ENCODE data around the gene GLRX5.

Gene GLRX5

GRCh38 chr14:95534299-95535225, at the start of gene GLRX5:
Gene GLRX5, plus strand, starts transcription at chr14:95535050. Its CDS starts 40 bp downstream, at chr14:95535090.
- peaks cover 38% of the 10 kb centered on the region for H3K4me1 ChIP-seq (ENCODE audit: insufficient read depth, poor library complexity, severe bottlenecking)
- peak; percentile 99 for DNase-seq (ENCODE audit: low spot score)
- TF ChIP-seq, protein P1, sequence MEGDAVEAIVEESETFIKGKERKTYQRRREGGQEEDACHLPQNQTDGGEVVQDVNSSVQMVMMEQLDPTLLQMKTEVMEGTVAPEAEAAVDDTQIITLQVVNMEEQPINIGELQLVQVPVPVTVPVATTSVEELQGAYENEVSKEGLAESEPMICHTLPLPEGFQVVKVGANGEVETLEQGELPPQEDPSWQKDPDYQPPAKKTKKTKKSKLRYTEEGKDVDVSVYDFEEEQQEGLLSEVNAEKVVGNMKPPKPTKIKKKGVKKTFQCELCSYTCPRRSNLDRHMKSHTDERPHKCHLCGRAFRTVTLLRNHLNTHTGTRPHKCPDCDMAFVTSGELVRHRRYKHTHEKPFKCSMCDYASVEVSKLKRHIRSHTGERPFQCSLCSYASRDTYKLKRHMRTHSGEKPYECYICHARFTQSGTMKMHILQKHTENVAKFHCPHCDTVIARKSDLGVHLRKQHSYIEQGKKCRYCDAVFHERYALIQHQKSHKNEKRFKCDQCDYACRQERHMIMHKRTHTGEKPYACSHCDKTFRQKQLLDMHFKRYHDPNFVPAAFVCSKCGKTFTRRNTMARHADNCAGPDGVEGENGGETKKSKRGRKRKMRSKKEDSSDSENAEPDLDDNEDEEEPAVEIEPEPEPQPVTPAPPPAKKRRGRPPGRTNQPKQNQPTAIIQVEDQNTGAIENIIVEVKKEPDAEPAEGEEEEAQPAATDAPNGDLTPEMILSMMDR (IDR thresholded peaks at IDR 0.05; ENCODE audit: poor library complexity, severe bottlenecking) = no peak
- peaks cover 37% of the 10 kb centered on the region for H3K36me3 ChIP-seq (ENCODE audit: low read depth)
- no peaks in the 10 kb centered on the region for H3K27me3 ChIP-seq (ENCODE audit: insufficient read depth, poor library complexity, severe bottlenecking)
- peak within 1 kb of the TSS; percentile 70 for H3K27ac ChIP-seq (ENCODE audit: poor library complexity, severe bottlenecking)
- H3K9me3 ChIP-seq (ENCODE audit: severe bottlenecking) = no peaks in the 10 kb centered on the region
- H3K4me3 ChIP-seq (ENCODE audit: severe bottlenecking) = peak within 1 kb of the TSS; percentile 98
- ATAC-seq (ENCODE audit: low read depth) = peak; percentile 92

DNA sequence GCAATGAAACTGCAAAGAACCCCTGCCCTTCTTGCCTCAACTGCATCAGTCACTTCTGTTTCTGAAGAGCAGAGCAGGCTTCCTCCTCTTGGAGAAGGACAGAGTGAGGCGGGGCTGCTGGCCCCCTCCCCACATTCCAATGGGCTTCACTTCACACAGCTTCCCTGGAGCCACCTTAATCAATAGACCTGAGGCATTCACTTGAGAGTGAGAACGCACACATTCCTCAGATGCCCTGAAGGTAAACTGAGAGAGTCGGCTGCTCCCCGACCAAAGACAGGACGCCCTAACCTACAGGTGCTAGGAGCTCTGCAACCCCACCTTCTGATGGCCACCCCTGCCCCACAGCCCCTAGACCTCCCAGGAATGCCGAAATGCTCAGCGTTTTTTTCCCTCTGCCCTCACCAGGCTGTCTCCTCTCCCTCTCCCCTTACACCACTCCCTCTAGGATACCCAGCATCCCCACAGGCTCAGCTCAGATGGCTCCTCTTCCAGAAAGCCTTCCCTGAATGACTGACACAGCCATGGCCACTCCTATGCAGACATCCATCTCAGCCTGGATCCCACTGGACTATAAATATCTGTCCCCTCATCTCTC, 49.5 kb upstream of the GLRX5 start:
- DNase-seq (ENCODE audit: low spot score) (no peak), ATAC-seq (ENCODE audit: low read depth) (no peak)
- TF ChIP-seq, protein P1 (IDR thresholded peaks at IDR 0.05; ENCODE audit: poor library complexity, severe bottlenecking) = no peak
- Histone ChIP-seq H3K27ac (ENCODE audit: poor library complexity, severe bottlenecking) (no peak overlapping the region), H3K36me3 (ENCODE audit: low read depth) (no peaks in the 10 kb centered on the region), H3K4me1 (ENCODE audit: insufficient read depth, poor library complexity, severe bottlenecking) (peaks cover 19% of the 10 kb centered on the region), H3K27me3 (ENCODE audit: insufficient read depth, poor library complexity, severe bottlenecking) (no peaks in the 10 kb centered on the region), H3K9me3 (ENCODE audit: severe bottlenecking) (no peaks in the 10 kb centered on the region), H3K4me3 (ENCODE audit: severe bottlenecking) (no peak overlapping the region)

GRCh38 chr14:95486875-95487668, 47.8 kb upstream of the GLRX5 start:
- ATAC-seq (ENCODE audit: low read depth) (no peak), DNase-seq (ENCODE audit: low spot score) (no peak)
- Histone ChIP-seq H3K27ac (ENCODE audit: poor library complexity, severe bottlenecking) (no peak overlapping the region), H3K36me3 (ENCODE audit: low read depth) (no peaks in the 10 kb centered on the region), H3K27me3 (ENCODE audit: insufficient read depth, poor library complexity, severe bottlenecking) (no peaks in the 10 kb centered on the region), H3K9me3 (ENCODE audit: severe bottlenecking) (no peaks in the 10 kb centered on the region), H3K4me3 (ENCODE audit: severe bottlenecking) (no peak overlapping the region), H3K4me1 (ENCODE audit: insufficient read depth, poor library complexity, severe bottlenecking) (peaks cover 28% of the 10 kb centered on the region)
- TF ChIP-seq, protein P1 (IDR thresholded peaks at IDR 0.05; ENCODE audit: poor library complexity, severe bottlenecking) = no peak

- Histone ChIP-seq H3K4me3 (ENCODE audit: severe bottlenecking) (no peak overlapping the region), H3K4me1 (ENCODE audit: insufficient read depth, poor library complexity, severe bottlenecking) (peaks cover 22% of the 10 kb centered on the region), H3K27ac (ENCODE audit: poor library complexity, severe bottlenecking) (no peak overlapping the region), H3K36me3 (ENCODE audit: low read depth) (no peaks in the 10 kb centered on the region), H3K9me3 (ENCODE audit: severe bottlenecking) (no peaks in the 10 kb centered on the region), H3K27me3 (ENCODE audit: insufficient read depth, poor library complexity, severe bottlenecking) (no peaks in the 10 kb centered on the region)
- TF ChIP-seq, protein P1 (IDR thresholded peaks at IDR 0.05; ENCODE audit: poor library complexity, severe bottlenecking) = no peak
- ATAC-seq (ENCODE audit: low read depth) (no peak), DNase-seq (ENCODE audit: low spot score) (no peak)
Measured at GRCh38 chr14:95487669-95488084, 47.2 kb upstream of the GLRX5 start.

All from RWPE2 (cell line).